Tibial nerve (tissue), 4 donors: Measurements from ENCODE around the gene DOC2B. TPM values are rescaled to one million over a fixed set of nuclear protein-coding genes. Genes with fewer than 3 reads are reported as not detected.
"Not testable (repeated sequence)": the region's sequence is repeated elsewhere in the genome, so short reads cannot be mapped to it uniquely, and the experiment has no call there.

ENCODE experiments used
- DNase-seq, 2 donors: peaks; one replicate each; pipeline ENCODE4 v3.0.0-alpha.2; 2019; ENCODE audit warnings: low spot score in 2 of 2
- H3K27ac ChIP-seq, 4 donors: fragments of 200-600 bp; sonication (generic) in 3 of 4; one replicate each; pipeline ENCODE4 v1.5.1; 2017 to 2019; ENCODE audit warnings: mild to moderate bottlenecking in 1 of 4
- H3K27me3 ChIP-seq, 2 donors: fragments of 200-600 bp; sonication (generic) in 1 of 2; one replicate each; pipeline versions ENCODE4 v1.5.1 to v1.6.0; 2017 to 2019
- H3K36me3 ChIP-seq, 3 donors: fragments of 200-600 bp; sonication (generic); one replicate each; pipeline ENCODE4 v1.5.1; 2018 to 2019
- H3K4me1 ChIP-seq, 4 donors: fragments of 200-600 bp; sonication (generic) in 3 of 4; one replicate each; pipeline ENCODE4 v1.5.1; 2017 to 2019
- H3K4me3 ChIP-seq, 4 donors: fragments of 200-600 bp; sonication (generic) in 3 of 4; one replicate each; pipeline ENCODE4 v1.5.1; 2017 to 2019; ENCODE audit warnings: mild to moderate bottlenecking in 1 of 4, moderate library complexity in 1 of 4
- H3K9me3 ChIP-seq, 4 donors: fragments of 200-600 bp; sonication (generic) in 3 of 4; one replicate each; pipeline ENCODE4 v1.5.1; 2017 to 2019
- CTCF ChIP-seq, 5 experiments: fragments of 200-600 bp in 3 of 5; fragments of 450-650 bp in 2 of 5; sonication (generic) in 3 of 5; IDR thresholded peaks; one replicate each; pipeline ENCODE4 v1.5.1; 2016 to 2019; ENCODE audit warnings: antibody characterized with exemption in 5 of 5, mild to moderate bottlenecking in 3 of 5, moderate library complexity in 2 of 5
- EP300 ChIP-seq, 2 donors: sonication (generic); formaldehyde crosslinking; IDR thresholded peaks; one replicate each; pipeline ENCODE4 v1.6.1; 2017; ENCODE audit warnings: antibody characterized with exemption in 2 of 2, mild to moderate bottlenecking in 1 of 2
- POLR2A ChIP-seq, 2 donors: fragments of 450-650 bp; IDR thresholded peaks; one replicate each; pipeline ENCODE4 v1.6.1; 2017; ENCODE audit warnings: antibody characterized with exemption in 2 of 2, mild to moderate bottlenecking in 2 of 2, moderate library complexity in 2 of 2
- WGBS, 2 donors: methylation state at CpG; one replicate each; pipeline ENCODE4 v1.1.5; 2018; 5-methylcytosine and 5-hydroxymethylcytosine counted together
- total RNA-seq, 4 donors: library from RNA; depleted of rRNA; stranded (reverse); fragments of >200 nt; gene quantifications; one replicate each; pipeline ENCODE4 v1.1.0, GENCODE V29; 2016

Gene DOC2B
- total RNA-seq, 4 donors from 2014 or later = 11.7 to 29.4 (median 16.0) TPM

DNA sequence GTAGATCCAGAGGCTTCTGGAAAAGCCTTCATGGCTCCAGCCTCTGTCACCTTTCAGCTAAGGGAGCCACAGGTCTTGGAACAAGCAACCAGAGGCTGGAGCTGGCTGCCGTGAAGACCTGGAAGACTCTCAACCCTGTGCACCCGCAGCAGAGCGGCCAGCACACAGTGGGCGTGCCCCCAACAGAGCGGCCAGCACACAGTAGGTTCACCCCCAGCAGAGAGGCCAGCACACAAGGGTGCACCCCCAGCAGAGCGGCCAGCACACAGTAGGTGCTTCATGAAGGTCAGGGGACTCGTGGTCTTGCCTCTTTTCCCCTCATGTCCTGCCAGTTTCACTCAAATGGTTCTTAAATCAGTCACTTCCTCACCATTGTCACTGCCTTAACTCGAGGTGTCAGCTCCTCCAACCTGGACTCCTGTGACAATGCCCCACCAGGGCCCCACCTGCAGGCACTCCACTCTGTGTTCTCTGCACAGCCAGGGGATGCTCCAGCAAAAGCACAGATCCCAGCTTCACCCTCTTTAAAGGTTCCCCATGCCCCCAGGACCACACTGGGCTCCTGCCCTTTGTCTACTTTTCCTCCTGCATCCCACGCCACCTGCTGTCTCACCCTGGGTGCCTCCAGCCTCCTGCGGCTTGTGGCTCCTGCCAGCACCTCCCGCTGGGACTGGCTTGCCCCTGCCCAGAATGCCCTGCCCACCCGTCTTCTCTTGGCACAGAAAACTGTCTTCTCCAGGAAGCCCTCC lies 42.4 kb upstream of the DOC2B start:
- no peaks in the 10 kb centered on the region for H3K36me3 ChIP-seq
- WGBS, 2 donors = 73 to 78% methylated on average over 8 to 12 of the region's 12 CpGs
- H3K27ac ChIP-seq = no peak overlapping the region
- H3K4me1 ChIP-seq = no peaks in the 10 kb centered on the region
- H3K27me3 ChIP-seq = no peaks in the 10 kb centered on the region
- no peak overlapping the region for H3K4me3 ChIP-seq
- no peaks in the 10 kb centered on the region for H3K9me3 ChIP-seq
- TF ChIP-seq POLR2A (IDR thresholded peaks at IDR 0.05) = no peak
- TF ChIP-seq EP300 (IDR thresholded peaks at IDR 0.05) = no peak
- TF ChIP-seq CTCF (IDR thresholded peaks at IDR 0.05) = no peak
- DNase-seq = no peak

GRCh38 chr17:222172-222571 lies 40.7 kb upstream of the DOC2B start:
- 70 to 74% methylated on average over 8 of the region's 8 CpGs for WGBS, 2 donors
- no peak for TF ChIP-seq EP300 (IDR thresholded peaks at IDR 0.05)
- no peak for TF ChIP-seq POLR2A (IDR thresholded peaks at IDR 0.05)
- TF ChIP-seq CTCF (IDR thresholded peaks at IDR 0.05) = no peak
- H3K4me3 ChIP-seq = no peak overlapping the region
- no peak for DNase-seq
- no peaks in the 10 kb centered on the region for H3K27me3 ChIP-seq
- no peaks in the 10 kb centered on the region for H3K36me3 ChIP-seq
- no peak overlapping the region for H3K27ac ChIP-seq
- H3K4me1 ChIP-seq = no peaks in the 10 kb centered on the region
- no peaks in the 10 kb centered on the region for H3K9me3 ChIP-seq

GRCh38 chr17:219696-220095 lies 38.2 kb upstream of the DOC2B start:
- DNase-seq = no peak
- H3K27ac ChIP-seq = no peak overlapping the region
- no peaks in the 10 kb centered on the region for H3K4me1 ChIP-seq
- no peaks in the 10 kb centered on the region for H3K27me3 ChIP-seq
- TF ChIP-seq EP300 (IDR thresholded peaks at IDR 0.05) = no peak
- no peak for TF ChIP-seq POLR2A (IDR thresholded peaks at IDR 0.05)
- TF ChIP-seq CTCF (IDR thresholded peaks at IDR 0.05) = no peak
- peaks cover 0 to 3% (median 0%) of the 10 kb centered on the region in 3 donors for H3K36me3 ChIP-seq
- no peak overlapping the region for H3K4me3 ChIP-seq
- 92 to 93% methylated on average over 9 to 10 of the region's 10 CpGs for WGBS, 2 donors
- no peaks in the 10 kb centered on the region for H3K9me3 ChIP-seq

DNA sequence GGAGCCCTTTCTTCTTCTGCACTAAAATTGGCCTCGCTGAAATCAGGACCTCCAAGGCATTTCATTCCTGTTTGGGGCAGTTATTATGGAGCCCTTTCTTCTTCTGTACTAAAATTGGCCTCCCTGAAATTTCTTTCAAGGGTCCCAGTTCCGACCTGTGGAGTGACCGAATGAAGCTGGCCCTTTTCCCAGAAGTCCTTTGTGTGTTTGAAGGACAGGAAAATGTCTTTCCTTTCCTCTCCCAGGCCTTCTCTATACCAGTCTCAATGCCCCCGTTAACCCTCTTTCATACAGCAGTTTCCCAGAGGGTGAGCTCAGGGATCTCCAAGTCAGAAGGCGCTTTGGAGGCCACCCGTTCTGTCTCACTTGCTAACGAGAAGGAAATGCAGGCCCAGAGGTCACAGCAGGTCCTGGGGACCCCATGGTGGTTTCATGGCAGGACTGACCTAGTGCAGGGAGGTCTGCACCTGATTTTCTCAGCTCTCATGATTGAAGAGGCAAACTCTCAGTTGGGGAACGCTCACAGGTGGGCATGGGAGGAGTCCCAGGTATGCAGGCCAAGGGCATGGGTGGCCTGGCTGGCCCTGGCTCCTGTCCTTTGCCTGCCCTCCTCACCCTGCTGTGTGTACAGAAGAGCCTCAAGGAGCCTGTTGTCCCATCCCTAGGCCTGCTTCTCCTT lies 37.1 kb upstream of the DOC2B start:
- Histone ChIP-seq H3K36me3 (peaks cover 0 to 3% (median 0%) of the 10 kb centered on the region in 3 donors), H3K27me3 (no peaks in the 10 kb centered on the region), H3K4me1 (no peaks in the 10 kb centered on the region), H3K9me3 (no peaks in the 10 kb centered on the region), H3K27ac (no peak overlapping the region), H3K4me3 (no peak overlapping the region)
- TF ChIP-seq EP300 (IDR thresholded peaks at IDR 0.05) (no peak), CTCF (IDR thresholded peaks at IDR 0.05) (no peak), POLR2A (IDR thresholded peaks at IDR 0.05) (no peak)
- no peak for DNase-seq
- 53 to 63% methylated on average over 8 of the region's 8 CpGs for WGBS, 2 donors

GRCh38 chr17:216625-217024 lies 35.2 kb upstream of the DOC2B start:
- Histone ChIP-seq H3K36me3 (peaks cover 0 to 12% (median 0%) of the 10 kb centered on the region in 3 donors), H3K27me3 (no peaks in the 10 kb centered on the region), H3K27ac (no peak overlapping the region), H3K4me1 (no peaks in the 10 kb centered on the region), H3K4me3 (no peak overlapping the region), H3K9me3 (no peaks in the 10 kb centered on the region)
- TF ChIP-seq CTCF (IDR thresholded peaks at IDR 0.05) = no peak
- TF ChIP-seq POLR2A (IDR thresholded peaks at IDR 0.05) = no peak
- TF ChIP-seq EP300 (IDR thresholded peaks at IDR 0.05) = no peak
- no peak for DNase-seq
- WGBS, 2 donors = 46 to 50% methylated on average over 2 of the region's 2 CpGs

DNA sequence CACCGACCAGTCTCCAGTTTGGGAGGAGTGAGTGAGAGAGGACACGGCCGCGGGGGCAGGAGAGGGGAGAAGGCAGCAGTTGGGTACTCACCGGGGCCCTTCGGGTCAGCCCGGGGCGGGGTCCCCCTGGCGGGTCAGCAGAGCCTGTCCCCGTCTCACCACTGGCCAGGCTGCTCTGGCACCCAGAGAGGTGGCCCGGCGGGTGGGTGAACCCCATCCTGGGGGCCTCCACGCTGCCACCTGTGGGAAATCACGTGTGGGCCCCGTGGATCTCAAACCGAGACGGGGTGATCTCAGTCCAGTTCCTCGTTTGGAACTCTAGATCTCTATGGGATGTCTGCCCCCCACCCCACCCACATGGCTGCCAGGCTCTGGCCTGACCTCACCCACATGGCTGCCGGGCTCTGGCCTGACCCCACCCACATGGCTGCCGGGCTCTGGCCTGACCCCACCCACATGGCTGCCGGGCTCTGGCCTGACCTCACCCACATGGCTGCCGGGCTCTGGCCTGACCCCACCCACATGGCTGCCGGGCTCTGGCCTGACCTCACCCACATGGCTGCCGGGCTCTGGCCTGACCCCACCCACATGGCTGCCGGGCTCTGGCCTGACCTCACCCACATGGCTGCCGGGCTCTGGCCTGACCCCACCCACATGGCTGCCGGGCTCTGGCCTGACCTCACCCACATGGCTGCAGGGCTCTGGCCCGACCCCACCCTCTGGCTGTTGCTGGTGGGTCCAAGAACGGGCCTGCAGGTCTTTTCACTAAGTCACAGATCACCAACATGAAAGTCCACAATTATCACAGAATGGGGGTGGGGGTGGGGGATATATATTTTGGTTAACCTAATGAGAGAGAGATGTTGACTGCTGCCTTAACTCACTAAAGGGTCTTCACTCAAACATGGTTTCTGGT lies 34.4 kb upstream of the DOC2B start:
- H3K27ac ChIP-seq, H3K27me3 ChIP-seq, H3K4me1 ChIP-seq, H3K9me3 ChIP-seq, DNase-seq: not testable (repeated sequence)
- Histone ChIP-seq H3K4me3 (peak overlapping the region in 1 of 4 donors; percentile 22), H3K36me3 (peaks cover 0 to 14% (median 0%) of the 10 kb centered on the region in 3 donors)
- WGBS, 2 donors = 59 to 80% methylated on average over 12 to 15 of the region's 29 CpGs
